Endothelial cell of umbilical vein (primary cell): ENCODE results near the gene LGR4. TPM values are rescaled to one million over a fixed set of nuclear protein-coding genes. Genes with fewer than 3 reads are reported as not detected.
A peak's percentile ranks its signal among the peaks of the same experiment; 100 is the strongest.

Experiments used
- BruUV-seq: library from RNA; stranded (reverse); fragments of 400-500 nt; replicated peaks from 2 replicates; lab custom pipeline; 2021; lab: Mats Ljungman, UMichigan
- CTCF ChIA-PET: fragments of 300-600, 350-600 bp; sonication (Branson Sonifier 250); formaldehyde crosslinking; loops from one replicate; lab custom pipeline; 2021; ENCODE audit warnings: antibody characterized with exemption, inconsistent platforms; lab: Charles Lee
- POLR2A ChIA-PET: fragments of 300-600, 350-600 bp; sonication (Branson Sonifier 250); formaldehyde crosslinking; loops from one replicate; lab custom pipeline; 2021; ENCODE audit warnings: antibody characterized with exemption, inconsistent platforms; lab: Charles Lee
- DNase-seq: peaks from one replicate; pipeline ENCODE4 v3.0.0-alpha.2; 2011; ENCODE audit warnings: low read depth, low spot score
- FAIRE-seq: peaks from 2 replicates; lab custom pipeline; 2011; peaks lifted over from hg19 to GRCh38; lab: Jason Lieb, UNC
- H2AFZ ChIP-seq: 2 replicates; pipeline ENCODE4 v1.6.0; 2012; ENCODE audit warnings: low read depth, low read length, control low read depth, inconsistent platforms
- H3K27ac ChIP-seq: 2 replicates; pipeline ENCODE4 v1.5.1; 2011; ENCODE audit warnings: low read depth, mild to moderate bottlenecking, control low read depth, low read length, moderate library complexity; ENCODE audit not compliant: insufficient read depth
- H3K27me3 ChIP-seq, 2 experiments: 2 replicates each; pipeline versions ENCODE4 v1.6.0 to v1.6.1; 2011; ENCODE audit warnings: low read length in 2 of 2, mixed read lengths in 1 of 2; ENCODE audit not compliant: control insufficient read depth in 2 of 2, insufficient read depth in 2 of 2
- H3K36me3 ChIP-seq, 2 experiments: 2 replicates in 1 of 2; 3 replicates in 1 of 2; pipeline ENCODE4 v1.5.1; 2011; ENCODE audit warnings: low read length in 2 of 2, mild to moderate bottlenecking in 1 of 2, moderate library complexity in 1 of 2; ENCODE audit not compliant: control insufficient read depth in 2 of 2, insufficient read depth in 2 of 2; ENCODE audit errors: extremely low read depth in 1 of 2
- H3K4me1 ChIP-seq: 3 replicates; pipeline ENCODE4 v1.5.1; 2011; ENCODE audit warnings: mild to moderate bottlenecking, low read length; ENCODE audit not compliant: control insufficient read depth, insufficient read depth; ENCODE audit errors: extremely low read depth
- H3K4me2 ChIP-seq: 2 replicates; pipeline ENCODE4 v1.6.1; 2011; ENCODE audit warnings: low read length, control low read depth, mixed read lengths; ENCODE audit not compliant: insufficient read depth
- H3K4me3 ChIP-seq, 3 experiments: fragments of 200-600 bp in 1 of 3; sonication (generic), shearing (Covaris generic) in 1 of 3; replicated peaks in 1 of 3; 2 replicates each; pipeline ENCODE4 v1.5.1; 2011 to 2016; ENCODE audit warnings: control low read depth in 3 of 3, low read length in 3 of 3, mild to moderate bottlenecking in 2 of 3, inconsistent platforms in 1 of 3, low read depth in 1 of 3, moderate library complexity in 1 of 3; ENCODE audit not compliant: insufficient read depth in 1 of 3
- H3K79me2 ChIP-seq: 2 replicates; pipeline ENCODE4 v1.6.0; 2012; ENCODE audit warnings: low read length, inconsistent platforms; ENCODE audit not compliant: control insufficient read depth, insufficient read depth
- H3K9ac ChIP-seq: replicated peaks from 2 replicates; pipeline ENCODE3; 2011; ENCODE audit warnings: low read length, control low read depth; ENCODE audit not compliant: insufficient read depth; ENCODE audit errors: extremely low read depth
- H3K9me1 ChIP-seq: replicated peaks from 3 replicates; pipeline ENCODE4 v1.6.0; 2011; ENCODE audit warnings: mild to moderate bottlenecking, low read length; ENCODE audit not compliant: control insufficient read depth, insufficient read depth; ENCODE audit errors: extremely low read depth
- H3K9me3 ChIP-seq: replicated peaks from 2 replicates; pipeline ENCODE4 v1.5.1; 2012; ENCODE audit warnings: low read length, inconsistent platforms; ENCODE audit not compliant: control insufficient read depth, insufficient read depth
- H4K20me1 ChIP-seq: replicated peaks from 2 replicates; pipeline ENCODE3; 2011; ENCODE audit warnings: mild to moderate bottlenecking, low read length; ENCODE audit not compliant: control insufficient read depth, insufficient read depth; ENCODE audit errors: extremely low read depth
- CTCF ChIP-seq, 2 donors: IDR thresholded peaks; 1 replicate in 1 of 2; 2 replicates in 1 of 2; pipeline ENCODE4 v1.5.1; 2011; ENCODE audit warnings: low read length in 2 of 2, mild to moderate bottlenecking in 2 of 2, moderate library complexity in 2 of 2, control low read depth in 1 of 2, inconsistent platforms in 1 of 2, low read depth in 1 of 2; ENCODE audit not compliant: insufficient read depth in 1 of 2; ENCODE audit errors: extremely low read depth in 1 of 2
- EZH2 ChIP-seq: IDR thresholded peaks from 2 replicates; pipeline ENCODE4 v1.6.1; 2012; ENCODE audit warnings: borderline replicate concordance, low read depth, mild to moderate bottlenecking, moderate library complexity, low read length, inconsistent platforms; ENCODE audit not compliant: severe bottlenecking
- FOS ChIP-seq: IDR thresholded peaks from 2 replicates; pipeline ENCODE4 v1.6.1; 2011; ENCODE audit warnings: mild to moderate bottlenecking, low read length, moderate library complexity, borderline replicate concordance; ENCODE audit not compliant: insufficient read depth
- GATA2 ChIP-seq: IDR thresholded peaks from 2 replicates; pipeline ENCODE4 v1.7.0; 2011; ENCODE audit warnings: low read depth, mild to moderate bottlenecking, moderate library complexity, mixed read lengths, low read length; ENCODE audit not compliant: insufficient read length, insufficient read depth
- JUN ChIP-seq: IDR thresholded peaks from 2 replicates; pipeline ENCODE4 v1.6.1; 2011; ENCODE audit warnings: borderline replicate concordance, low read depth; ENCODE audit not compliant: insufficient read length, insufficient read depth
- MYC ChIP-seq: IDR thresholded peaks from one replicate; pipeline ENCODE4 v1.6.1; 2011; ENCODE audit warnings: mild to moderate bottlenecking, low read depth, low read length
- POLR2A ChIP-seq: IDR thresholded peaks from 2 replicates; pipeline ENCODE4 v1.6.1; 2012; ENCODE audit warnings: low read depth, mild to moderate bottlenecking, control low read depth, low read length
- POLR2AphosphoS5 ChIP-seq: IDR thresholded peaks from 2 replicates; pipeline ENCODE4 v1.6.1; 2012; ENCODE audit warnings: low read depth, mild to moderate bottlenecking, control low read depth, low read length, moderate library complexity; ENCODE audit not compliant: insufficient read depth
- dilution Hi-C: fragments of 300-500 bp; cut with MboI; formaldehyde crosslinking; loops from one replicate; pipeline ENCODE4 v1.15.0; 2019; ENCODE audit warnings: low sequenced_read_pairs; ENCODE audit not compliant: extremely low pct_ligation_motif_present
- intact Hi-C: fragments of 100-400 bp; cut with micrococcal nuclease; formaldehyde crosslinking; loops from one replicate; pipeline ENCODE4 v1.10.0; 2022
- polyA plus RNA-seq, 4 experiments: library from polyadenylated mRNA; depleted of rRNA in 3 of 4; stranded (reverse) in 3 of 4; unstranded in 1 of 4; fragments of >200 nt; gene quantifications; 2 replicates each; pipeline versions ENCODE4 v1.2.1 to v1.2.3, GENCODE V29; 2011 to 2012; ENCODE audit warnings: missing spikeins in 1 of 4
- total RNA-seq: library from RNA; stranded (reverse); gene quantifications from 2 replicates; pipeline ENCODE4 v1.2.3, GENCODE V29; 2021
- TF ChIP-seq, protein P1 (sequence below): IDR thresholded peaks from 2 replicates; pipeline ENCODE4 v1.6.1; 2011; ENCODE audit not compliant: insufficient read depth, insufficient read length

LGR4 gene
- total and polyA plus RNA-seq, 2 donors (not counting 3 experiments of a cell fraction or from before 2014, with no cell fraction given), result 1.3 to 3.1 TPM

GRCh38 chr11:27361649-27362431 lies 110.8 kb downstream of the LGR4 start:
- Histone ChIP-seq H3K9ac (no peak overlapping the region), H3K27ac (no peak overlapping the region), H2AFZ (no peak overlapping the region), H3K4me3 (peak overlapping the region in 1 of 3 experiments; percentile 53), H3K4me2 (peak overlapping the region; percentile 77), H3K4me1 (peaks cover 8% of the 10 kb centered on the region), H3K36me3 (no peaks in the 10 kb centered on the region), H4K20me1 (no peaks in the 10 kb centered on the region), H3K79me2 (no peaks in the 10 kb centered on the region), H3K9me1 (no peaks in the 10 kb centered on the region), H3K9me3 (no peaks in the 10 kb centered on the region), H3K27me3 (no peaks in the 10 kb centered on the region)
- no peak for TF ChIP-seq EZH2
- no peak for TF ChIP-seq GATA2
- no peak for TF ChIP-seq FOS
- TF ChIP-seq MYC, result no peak
- TF ChIP-seq, protein P1, sequence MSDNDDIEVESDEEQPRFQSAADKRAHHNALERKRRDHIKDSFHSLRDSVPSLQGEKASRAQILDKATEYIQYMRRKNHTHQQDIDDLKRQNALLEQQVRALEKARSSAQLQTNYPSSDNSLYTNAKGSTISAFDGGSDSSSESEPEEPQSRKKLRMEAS, result no peak
- BruUV-seq, result no TSS peak
- dilution Hi-C loops (no loop called here), intact Hi-C loops (loop anchor here (2.0 to 5.0 kb wide), 3 partner anchors 111 to 147 kb away; partner anchors contain the start of gene LGR4)
- FAIRE-seq (no peak), DNase-seq (no peak)
- CTCF ChIA-PET, result no interaction called here
- POLR2A ChIA-PET, result no interaction called here

- FAIRE-seq (no peak), DNase-seq (no peak)
- POLR2A ChIA-PET, result no interaction called here
Measured at GRCh38 chr11:27358296-27358695, 114.3 kb downstream of the LGR4 start.

More at GRCh38 chr11:27358296-27358695, 114.3 kb downstream of the LGR4 start:
- TF ChIP-seq MYC (no peak), POLR2A (no peak), GATA2 (no peak), EZH2 (no peak), POLR2AphosphoS5 (no peak), CTCF (IDR thresholded peaks at IDR 0.05; ENCODE audit: extremely low read depth in 1 of 2, insufficient read depth in 1 of 2, low read depth in 1 of 2, low read length in 2 of 2) (no peak), FOS (no peak), JUN (no peak)
- TF ChIP-seq, protein P1, result no peak
- Histone ChIP-seq H3K4me2 (no peak overlapping the region), H3K79me2 (no peaks in the 10 kb centered on the region), H4K20me1 (no peaks in the 10 kb centered on the region), H3K9me3 (no peaks in the 10 kb centered on the region), H3K27ac (no peak overlapping the region), H3K9me1 (no peaks in the 10 kb centered on the region), H3K4me1 (peaks cover 4% of the 10 kb centered on the region), H2AFZ (no peak overlapping the region), H3K27me3 (no peaks in the 10 kb centered on the region), H3K9ac (no peak overlapping the region), H3K36me3 (no peaks in the 10 kb centered on the region), H3K4me3 (no peak overlapping the region)
- dilution Hi-C loops, result no loop called here
- BruUV-seq, result no TSS peak
- intact Hi-C loops, result no loop called here
- CTCF ChIA-PET, result interaction anchor here (1.3 to 1.8 kb wide), 2 partner anchors 15 to 62 kb away, joined by 3 to 5 read pairs; no protein-coding TSS in a partner anchor
